ENCODE results near the gene PLCD4. TPM values are rescaled to one million over a fixed set of nuclear protein-coding genes. Genes with fewer than 3 reads are reported as not detected.

Gene PLCD4
- total and polyA plus RNA-seq, 2 donors from 2014 or later = 11.0 to 30.4 TPM

- intact Hi-C loops (cut with DNase I) = no loop called here
- Histone ChIP-seq H3K27me3 (ENCODE audit: control insufficient read depth, insufficient read depth, low read length) (no peaks in the 10 kb centered on the region), H3K9ac (ENCODE audit: low read length in 3 of 3) (no peak overlapping the region), H3K4me3 (ENCODE audit: low read length in 3 of 3) (no peak overlapping the region), H3K27ac (ENCODE audit: low read depth in 2 of 2, low read length in 2 of 2) (no peak overlapping the region), H3K9me3 (ENCODE audit: control insufficient read depth in 2 of 3, insufficient read depth in 1 of 3, low read length in 3 of 3) (no peaks in the 10 kb centered on the region), H3K4me1 (ENCODE audit: control insufficient read depth in 2 of 3, insufficient read depth in 2 of 3, low read depth in 1 of 3, low read length in 3 of 3) (peaks cover 0 to 3% (median 0%) of the 10 kb centered on the region in 3 donors), H3K36me3 (ENCODE audit: control insufficient read depth in 2 of 3, insufficient read depth in 3 of 3, low read length in 3 of 3) (peaks cover 0 to 9% (median 3%) of the 10 kb centered on the region in 3 donors)
- FAIRE-seq = no peak
- TF ChIP-seq, protein P1, sequence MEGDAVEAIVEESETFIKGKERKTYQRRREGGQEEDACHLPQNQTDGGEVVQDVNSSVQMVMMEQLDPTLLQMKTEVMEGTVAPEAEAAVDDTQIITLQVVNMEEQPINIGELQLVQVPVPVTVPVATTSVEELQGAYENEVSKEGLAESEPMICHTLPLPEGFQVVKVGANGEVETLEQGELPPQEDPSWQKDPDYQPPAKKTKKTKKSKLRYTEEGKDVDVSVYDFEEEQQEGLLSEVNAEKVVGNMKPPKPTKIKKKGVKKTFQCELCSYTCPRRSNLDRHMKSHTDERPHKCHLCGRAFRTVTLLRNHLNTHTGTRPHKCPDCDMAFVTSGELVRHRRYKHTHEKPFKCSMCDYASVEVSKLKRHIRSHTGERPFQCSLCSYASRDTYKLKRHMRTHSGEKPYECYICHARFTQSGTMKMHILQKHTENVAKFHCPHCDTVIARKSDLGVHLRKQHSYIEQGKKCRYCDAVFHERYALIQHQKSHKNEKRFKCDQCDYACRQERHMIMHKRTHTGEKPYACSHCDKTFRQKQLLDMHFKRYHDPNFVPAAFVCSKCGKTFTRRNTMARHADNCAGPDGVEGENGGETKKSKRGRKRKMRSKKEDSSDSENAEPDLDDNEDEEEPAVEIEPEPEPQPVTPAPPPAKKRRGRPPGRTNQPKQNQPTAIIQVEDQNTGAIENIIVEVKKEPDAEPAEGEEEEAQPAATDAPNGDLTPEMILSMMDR (IDR thresholded peaks at IDR 0.05; ENCODE audit: borderline replicate concordance, extremely low read depth, insufficient read depth) = no peak
- DNase-seq = no peak
Measured at GRCh38 chr2:218578272-218578877, 29.3 kb upstream of the PLCD4 start.

DNA sequence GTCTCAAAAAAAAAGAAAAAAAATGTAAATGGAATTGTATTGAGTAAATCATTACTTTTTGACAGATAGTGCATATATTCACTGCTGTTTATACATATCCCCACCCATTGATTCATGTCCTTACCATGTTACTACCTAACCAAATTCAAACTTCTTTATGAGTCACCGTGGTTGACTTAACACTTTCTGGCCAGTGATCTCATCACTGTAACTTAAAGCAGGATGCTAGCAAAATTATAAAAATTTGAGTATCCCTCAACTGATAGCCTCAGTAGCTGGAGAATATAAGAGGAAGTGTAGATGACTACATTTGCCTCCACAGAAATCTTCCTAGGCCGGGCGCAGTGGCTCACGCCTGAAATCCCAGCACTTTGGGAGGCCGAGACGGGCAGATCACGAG is 25.6 kb upstream of the PLCD4 start:
- Histone ChIP-seq H3K4me3 (ENCODE audit: low read length in 3 of 3) (no peak overlapping the region), H3K9ac (ENCODE audit: low read length in 3 of 3) (no peak overlapping the region), H3K9me3 (ENCODE audit: control insufficient read depth in 2 of 3, insufficient read depth in 1 of 3, low read length in 3 of 3) (no peaks in the 10 kb centered on the region), H3K27me3 (ENCODE audit: control insufficient read depth, insufficient read depth, low read length) (no peaks in the 10 kb centered on the region), H3K27ac (ENCODE audit: low read depth in 2 of 2, low read length in 2 of 2) (no peak overlapping the region), H3K36me3 (ENCODE audit: control insufficient read depth in 2 of 3, insufficient read depth in 3 of 3, low read length in 3 of 3) (peaks cover 3 to 15% (median 13%) of the 10 kb centered on the region in 3 donors), H3K4me1 (ENCODE audit: control insufficient read depth in 2 of 3, insufficient read depth in 2 of 3, low read depth in 1 of 3, low read length in 3 of 3) (peaks cover 0 to 3% (median 0%) of the 10 kb centered on the region in 3 donors)
- no peak for FAIRE-seq
- TF ChIP-seq, protein P1 (IDR thresholded peaks at IDR 0.05; ENCODE audit: borderline replicate concordance, extremely low read depth, insufficient read depth) = no peak
- DNase-seq = no peak
- intact Hi-C loops (cut with DNase I) = no loop called here

DNA sequence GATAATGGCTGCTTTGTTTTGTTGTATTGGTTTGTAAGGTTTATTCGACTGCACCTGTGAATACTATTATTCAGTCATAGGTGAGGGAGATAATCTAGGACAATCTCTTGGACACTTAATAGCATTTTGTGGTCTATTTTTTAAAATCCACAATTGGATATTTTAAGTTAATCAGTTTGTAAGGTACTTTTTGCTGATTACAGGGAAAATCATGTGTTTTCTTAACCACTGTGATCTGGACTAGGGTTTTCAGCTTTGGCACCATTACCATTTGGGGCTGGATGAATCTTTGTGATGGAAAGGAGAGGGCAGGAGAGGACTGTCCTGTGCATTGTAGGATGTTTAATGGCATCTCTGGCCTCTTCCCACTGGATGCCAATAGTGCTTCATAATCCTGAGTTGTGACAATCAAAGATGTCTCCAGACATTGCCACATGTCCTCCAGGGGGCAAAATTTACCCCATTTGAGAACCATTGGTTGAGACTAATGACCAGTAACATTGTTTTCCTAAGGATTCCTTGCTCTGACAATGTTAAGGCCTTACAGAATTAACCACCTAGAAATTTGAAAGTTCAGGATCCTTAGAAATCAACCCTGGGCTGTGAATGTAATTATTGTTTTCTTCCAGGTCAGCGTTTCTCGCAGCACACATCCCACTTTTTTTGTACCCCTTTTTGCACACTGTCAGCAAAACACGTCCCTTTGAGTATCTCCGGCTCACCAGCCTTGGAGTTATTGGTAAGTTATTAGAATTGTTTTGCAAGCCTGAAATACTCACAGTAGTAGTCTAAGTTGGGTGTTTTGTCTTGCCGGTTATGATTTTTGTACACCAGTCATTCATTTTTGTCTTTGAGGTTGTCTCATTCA is 23.5 kb upstream of the PLCD4 start:
- TF ChIP-seq, protein P1 (IDR thresholded peaks at IDR 0.05; ENCODE audit: borderline replicate concordance, extremely low read depth, insufficient read depth) = no peak
- Histone ChIP-seq H3K9ac (ENCODE audit: low read length in 3 of 3) (no peak overlapping the region), H3K4me1 (ENCODE audit: control insufficient read depth in 2 of 3, insufficient read depth in 2 of 3, low read depth in 1 of 3, low read length in 3 of 3) (no peaks in the 10 kb centered on the region), H3K9me3 (ENCODE audit: control insufficient read depth in 2 of 3, insufficient read depth in 1 of 3, low read length in 3 of 3) (no peaks in the 10 kb centered on the region), H3K36me3 (ENCODE audit: control insufficient read depth in 2 of 3, insufficient read depth in 3 of 3, low read length in 3 of 3) (peaks cover 5 to 22% (median 15%) of the 10 kb centered on the region in 3 donors), H3K4me3 (ENCODE audit: low read length in 3 of 3) (no peak overlapping the region), H3K27me3 (ENCODE audit: control insufficient read depth, insufficient read depth, low read length) (no peaks in the 10 kb centered on the region), H3K27ac (ENCODE audit: low read depth in 2 of 2, low read length in 2 of 2) (no peak overlapping the region)
- DNase-seq (no peak), FAIRE-seq (no peak)
- intact Hi-C loops (cut with DNase I) = no loop called here
